GM19438 (cell line): ENCODE measurements around the gene ELFN2.
"Not testable (repeated sequence)": the region's sequence is repeated elsewhere in the genome, so short reads cannot be mapped to it uniquely, and the experiment has no call there.

Source experiments
- ATAC-seq: cut with Tn5 transposase; IDR thresholded peaks from one replicate; pipeline ENCODE4 v1.9.1; 2021; ENCODE audit warnings: low read depth; ENCODE audit not compliant: unreplicated experiment

ELFN2 gene

DNA sequence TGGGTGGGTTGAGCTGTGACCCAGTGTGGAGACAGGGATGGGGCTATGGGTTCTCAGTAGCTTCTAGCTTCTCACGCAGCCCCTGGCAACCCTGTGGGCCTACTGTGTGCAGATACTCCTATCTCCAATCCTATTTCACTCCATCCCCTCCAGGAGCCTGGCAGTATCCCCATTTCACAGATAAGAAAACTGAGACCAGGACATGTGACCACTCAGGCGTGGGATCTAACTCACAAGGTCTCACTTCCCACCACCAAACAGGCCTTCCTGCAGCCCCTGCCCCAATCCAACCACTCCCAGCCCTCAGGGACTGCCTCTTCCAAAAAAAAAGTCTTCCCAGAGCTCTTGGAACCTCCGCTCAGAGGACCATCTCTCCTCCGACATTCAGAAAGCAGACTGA is 15.6 kb downstream of the ELFN2 start:
- no peak for ATAC-seq

DNA sequence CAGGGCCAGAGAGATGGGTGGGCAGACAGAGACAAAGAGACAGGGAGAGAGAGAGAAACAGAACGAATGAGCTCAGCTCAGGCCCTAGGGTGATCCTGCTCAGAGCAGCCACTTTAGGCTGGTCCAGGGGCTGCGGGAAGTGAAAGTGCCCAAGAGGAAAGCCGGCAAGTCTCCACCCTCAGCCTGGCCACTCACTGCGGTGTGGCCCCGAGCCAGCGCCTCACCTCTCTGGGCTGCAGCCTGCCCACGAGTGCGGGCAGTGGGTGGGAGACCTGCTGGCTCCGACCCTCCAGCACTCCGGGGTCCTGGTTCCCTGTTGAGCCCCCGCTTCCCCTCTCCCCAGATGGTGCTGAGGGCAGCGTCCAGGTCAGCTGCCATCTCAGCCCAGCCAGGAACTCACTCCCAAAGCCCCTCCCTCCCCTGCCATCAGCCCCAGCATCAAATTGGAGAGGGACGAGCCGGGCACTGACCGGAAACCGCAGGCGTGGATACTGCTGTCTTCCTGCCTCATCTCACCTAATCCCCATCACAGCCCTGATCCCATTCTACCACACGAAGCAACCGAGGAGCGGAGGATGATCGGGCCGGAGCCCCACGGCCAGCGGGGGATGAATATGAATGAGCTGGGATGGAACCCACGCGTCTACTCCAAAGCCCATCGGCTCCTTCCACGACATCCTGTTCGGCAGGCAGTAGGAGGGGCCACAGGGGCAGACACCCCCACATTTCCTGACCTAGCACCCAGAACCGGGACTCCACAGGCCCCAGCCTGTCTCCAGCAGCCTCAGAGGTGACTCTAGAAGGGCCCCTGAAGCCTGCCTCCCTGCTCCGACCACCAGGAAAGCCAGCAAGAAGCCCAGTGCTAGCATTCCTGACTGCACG is 16.9 kb downstream of the ELFN2 start:
- no peak for ATAC-seq

DNA sequence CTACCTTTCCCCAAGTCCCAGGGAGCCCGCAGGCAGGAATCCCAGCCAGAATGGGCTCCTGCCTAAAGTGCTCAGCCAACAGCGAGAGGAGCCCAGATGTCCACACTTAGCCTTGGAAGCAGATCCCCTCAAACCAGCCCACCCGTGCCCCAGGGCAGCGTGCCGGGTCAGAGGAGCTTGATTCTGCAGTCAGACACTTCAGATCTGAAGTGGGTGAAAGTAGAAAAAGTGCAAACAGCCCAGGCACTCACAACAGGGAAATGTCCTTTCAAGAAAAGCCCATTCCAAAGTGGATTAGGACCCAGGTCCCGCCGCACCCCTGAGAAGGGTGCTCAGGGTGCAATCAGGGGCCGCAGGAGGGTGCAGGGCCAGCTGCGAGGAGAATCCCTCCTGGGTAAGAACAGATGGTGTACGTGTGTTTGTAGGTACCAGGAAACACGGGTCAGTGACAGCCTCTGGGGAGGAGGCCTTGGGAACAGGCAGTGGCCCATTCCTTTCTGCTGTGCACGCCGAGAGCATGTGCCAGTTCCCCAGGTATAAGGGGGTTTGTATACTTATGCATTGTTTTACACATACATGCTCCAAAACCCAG is 17.7 kb downstream of the ELFN2 start:
- ATAC-seq: no peak

DNA sequence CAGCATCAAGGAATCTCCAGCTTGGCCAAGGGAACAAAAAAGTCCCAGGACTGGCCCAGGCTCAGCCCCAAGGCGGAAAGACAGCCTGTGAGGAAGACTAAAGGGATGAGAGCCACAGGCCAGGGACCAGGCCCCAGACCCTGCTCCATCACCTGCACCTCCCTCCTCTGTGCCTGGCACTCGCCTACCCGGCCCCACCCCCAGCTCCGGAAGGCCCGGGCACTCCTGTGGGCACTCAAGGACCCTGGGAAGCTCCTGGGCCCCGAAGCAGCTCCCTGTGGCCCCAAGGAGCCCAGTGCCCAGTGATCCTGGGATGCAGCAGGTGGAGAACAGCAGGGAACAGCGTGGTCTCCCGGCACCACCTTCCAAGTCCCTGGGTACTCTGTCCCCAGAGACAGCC is 18.2 kb downstream of the ELFN2 start:
- no peak for ATAC-seq

DNA sequence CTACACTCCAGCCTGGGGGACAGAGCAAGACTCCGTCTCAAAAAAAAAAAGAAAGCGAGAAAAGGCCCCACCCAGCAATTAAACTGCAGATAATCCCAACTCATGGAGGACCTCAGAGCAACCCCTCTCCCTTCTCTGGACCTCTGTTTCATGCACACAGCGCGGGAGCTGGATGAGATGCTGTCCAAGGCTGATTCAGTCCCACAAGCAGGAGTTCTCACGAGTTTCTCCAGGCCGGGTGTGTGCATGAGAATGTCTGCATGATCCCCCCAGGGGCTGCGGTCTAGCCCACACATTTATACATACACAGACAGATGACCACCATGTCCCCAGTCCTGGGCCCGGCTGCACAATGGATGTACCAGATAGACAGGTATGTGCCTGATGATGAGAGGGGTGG is 19.4 kb downstream of the ELFN2 start:
- ATAC-seq: no peak

DNA sequence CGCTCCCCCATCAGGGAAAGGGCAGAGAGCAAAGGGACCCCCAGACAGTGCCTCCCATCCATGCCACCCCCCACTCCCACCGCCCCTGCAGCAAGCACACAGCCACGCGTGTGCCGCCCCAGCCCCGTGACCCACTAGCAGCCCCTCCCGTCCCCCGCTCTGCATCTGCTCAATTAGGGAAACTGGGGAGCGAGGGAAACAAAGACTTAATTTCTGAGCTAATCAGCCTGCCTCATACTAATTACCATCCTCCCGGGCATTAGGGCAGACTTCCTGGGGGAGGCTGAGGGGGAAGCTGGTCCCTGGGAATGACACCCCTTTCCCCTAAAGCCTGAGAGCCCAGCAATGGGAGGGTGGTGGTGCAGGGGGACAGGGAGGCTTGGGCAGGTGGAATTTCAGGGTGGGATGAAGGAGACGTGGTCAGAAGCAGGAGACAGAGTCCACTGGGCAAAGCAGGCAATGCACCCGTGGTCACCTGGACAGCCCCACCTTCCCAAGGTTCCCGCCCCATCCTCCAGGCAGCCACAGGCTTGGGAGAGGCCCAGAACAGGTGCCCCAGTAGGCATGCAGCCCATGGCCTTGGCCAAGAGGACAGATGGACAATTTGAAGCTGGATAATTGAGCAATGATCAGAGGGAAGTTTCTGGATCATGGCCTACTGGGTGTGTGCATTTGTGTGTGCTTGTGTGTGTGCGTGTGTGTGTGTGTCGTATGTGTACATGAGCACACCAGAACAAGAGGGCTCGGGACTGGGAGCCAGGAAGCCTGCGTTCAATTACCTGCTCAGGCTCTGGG is 20.6 kb downstream of the ELFN2 start:
- ATAC-seq: no peak

DNA sequence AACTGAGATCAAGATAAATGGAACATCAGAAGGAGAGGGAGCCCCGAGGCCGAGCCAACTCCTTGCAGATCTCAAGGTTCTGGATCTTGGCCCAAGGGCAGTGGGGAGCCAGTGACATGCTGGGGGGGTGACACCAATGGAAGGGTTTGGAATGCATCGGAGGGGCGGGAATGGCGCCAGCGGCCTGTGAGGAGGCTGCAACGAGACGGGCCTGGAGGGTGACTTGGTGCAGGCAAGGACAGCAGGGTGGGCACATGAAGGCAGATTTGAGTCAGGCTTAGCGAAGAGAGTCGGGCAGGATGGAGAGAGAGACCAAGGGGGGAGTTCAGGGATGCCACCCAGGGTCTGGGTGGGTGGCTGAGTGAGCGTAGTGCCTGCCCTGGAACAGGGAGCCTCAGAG is 23.2 kb downstream of the ELFN2 start:
- no peak for ATAC-seq

DNA sequence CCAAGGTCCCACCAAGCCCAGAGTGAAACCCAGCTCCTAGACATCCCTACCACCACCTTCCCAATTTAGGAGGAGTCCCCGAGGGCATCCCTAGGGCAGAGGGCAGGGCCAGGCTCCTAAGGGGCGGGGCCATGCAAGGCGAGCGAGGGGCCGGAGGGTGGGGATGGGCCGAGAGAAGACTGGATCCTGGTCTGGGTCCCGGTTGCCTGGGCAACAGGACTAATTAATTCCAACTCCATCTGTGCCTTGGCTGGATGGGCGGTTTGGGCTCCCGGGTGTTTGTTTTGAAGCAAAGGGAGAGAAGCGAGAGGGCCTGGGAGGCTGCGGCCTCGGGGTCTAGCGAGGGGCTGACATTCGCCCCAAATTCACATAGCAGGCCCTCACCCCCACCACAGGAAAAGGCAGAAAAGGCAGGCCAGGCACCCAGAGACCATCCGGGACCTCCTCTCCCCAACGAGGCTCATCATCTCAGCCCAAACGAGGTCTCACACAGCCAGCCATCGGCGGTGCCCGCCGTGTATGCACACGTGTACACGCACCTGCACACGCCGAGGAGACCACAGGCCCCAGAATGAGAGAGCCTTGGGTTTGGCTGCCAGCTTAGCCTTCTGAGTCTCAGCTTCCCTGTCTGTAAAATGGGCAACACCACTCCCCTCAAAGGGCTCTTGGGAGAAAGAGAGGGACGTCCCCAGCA is 23.9 kb downstream of the ELFN2 start:
- no peak for ATAC-seq

DNA sequence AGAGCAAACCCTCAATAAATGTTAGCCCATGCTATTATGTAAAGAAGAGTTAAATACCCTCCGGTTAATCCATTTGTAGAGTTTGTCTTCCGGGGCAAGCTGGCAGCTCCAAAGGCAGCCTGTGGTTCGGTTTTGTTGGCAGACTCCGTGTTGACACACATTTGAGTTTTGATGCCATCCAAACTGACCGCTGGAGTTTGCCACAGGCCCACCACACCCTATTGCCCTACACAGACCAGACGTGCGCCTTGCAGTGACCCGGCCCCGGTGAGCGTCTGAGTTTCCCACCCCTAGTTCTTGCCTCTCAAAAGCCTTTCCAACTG is 25.1 kb downstream of the ELFN2 start:
- no peak for ATAC-seq

DNA sequence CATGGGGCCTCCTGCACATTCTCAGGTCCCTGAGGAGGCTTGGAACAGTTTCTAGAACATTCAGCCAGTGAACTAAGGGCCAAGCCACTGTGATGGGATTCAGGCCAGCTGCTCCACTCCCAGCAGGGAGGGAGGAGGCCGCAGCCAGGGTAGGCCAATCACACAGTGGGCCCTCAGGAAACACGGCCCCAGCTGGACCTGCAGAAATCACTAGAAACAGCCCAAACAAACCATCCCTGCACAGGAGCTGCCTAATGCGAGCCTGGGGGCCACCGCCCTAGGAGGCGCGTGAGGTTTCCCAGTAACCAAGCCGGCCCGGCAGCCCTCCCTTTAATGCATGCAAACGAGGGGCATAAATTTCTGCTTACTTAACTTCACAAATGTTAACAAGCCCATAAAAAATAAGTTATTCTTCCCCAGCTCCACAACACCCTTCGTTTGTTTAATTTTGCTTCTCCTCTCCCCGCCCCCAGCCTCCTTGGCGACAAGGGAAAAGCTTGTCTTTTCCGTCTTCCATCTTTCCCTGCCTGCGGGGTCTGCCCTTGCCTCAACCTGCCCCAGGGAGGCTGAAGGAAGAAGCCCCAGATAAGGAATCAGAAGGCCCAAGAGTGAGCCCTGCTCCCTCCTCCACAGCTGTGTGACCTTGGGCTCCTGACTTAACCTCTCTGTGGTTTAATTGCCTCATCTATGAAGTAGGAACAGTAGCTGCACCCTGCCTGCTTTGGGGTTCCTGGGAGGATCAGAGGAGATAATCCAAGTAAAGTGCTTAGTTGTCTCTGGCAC is 25.7 kb downstream of the ELFN2 start:
- no peak for ATAC-seq

DNA sequence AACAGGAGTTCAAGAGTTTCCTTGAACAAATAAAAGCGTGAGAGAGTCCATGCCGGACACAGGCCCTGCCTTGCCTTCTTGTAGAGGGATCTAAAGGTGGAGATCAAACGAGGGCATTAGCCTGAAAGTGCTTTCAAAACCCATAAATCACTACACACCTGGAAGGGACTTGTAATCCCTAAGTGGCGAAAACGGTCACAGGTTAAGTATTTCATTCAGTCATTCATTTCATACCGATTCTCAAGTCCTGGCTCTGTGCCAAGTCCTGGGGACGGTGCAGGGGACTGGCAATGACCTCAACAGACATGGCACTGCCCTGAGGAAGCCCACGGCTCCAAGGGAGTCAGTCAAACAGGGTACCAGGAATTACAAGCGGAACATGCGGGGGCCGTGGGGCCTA is 26.6 kb downstream of the ELFN2 start:
- no peak for ATAC-seq

DNA sequence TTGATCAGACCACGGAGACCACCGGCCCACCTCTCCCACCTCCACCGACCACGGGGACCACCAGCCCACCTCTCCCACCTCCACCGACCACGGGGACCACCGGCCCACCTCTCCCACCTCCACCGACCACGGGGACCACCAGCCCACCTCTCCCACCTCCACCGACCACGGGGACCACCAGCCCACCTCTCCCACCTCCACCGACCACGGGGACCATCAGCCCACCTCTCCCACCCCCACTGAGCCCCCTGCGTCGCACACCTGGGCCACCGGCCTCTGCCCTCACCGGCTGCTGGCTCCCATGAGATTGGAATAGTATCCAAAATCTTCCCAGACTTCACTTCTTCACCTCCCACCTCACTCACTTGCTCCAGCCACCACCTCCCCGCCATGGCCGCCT is 27.8 kb downstream of the ELFN2 start:
- ATAC-seq: not testable (repeated sequence)

DNA sequence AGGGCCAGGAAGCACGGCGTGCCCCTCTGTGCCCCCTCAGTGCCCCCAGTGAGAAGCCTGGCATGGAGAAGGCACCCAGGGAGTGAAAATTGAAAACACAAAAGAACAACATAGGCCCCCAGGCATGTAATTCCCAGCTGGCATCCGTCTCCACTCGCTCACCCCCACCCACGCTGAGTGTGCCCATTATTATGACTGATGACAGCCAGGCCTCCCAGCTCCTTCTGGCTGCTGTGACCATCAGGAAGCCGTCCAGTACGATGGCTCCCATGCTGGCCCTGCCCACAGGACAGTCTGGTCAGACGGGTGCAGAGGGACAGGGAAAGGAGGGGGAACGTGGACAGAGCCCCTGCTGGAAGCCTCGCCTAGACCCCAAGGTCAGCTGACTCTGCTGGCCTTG is 30.1 kb downstream of the ELFN2 start:
- ATAC-seq: no peak

DNA sequence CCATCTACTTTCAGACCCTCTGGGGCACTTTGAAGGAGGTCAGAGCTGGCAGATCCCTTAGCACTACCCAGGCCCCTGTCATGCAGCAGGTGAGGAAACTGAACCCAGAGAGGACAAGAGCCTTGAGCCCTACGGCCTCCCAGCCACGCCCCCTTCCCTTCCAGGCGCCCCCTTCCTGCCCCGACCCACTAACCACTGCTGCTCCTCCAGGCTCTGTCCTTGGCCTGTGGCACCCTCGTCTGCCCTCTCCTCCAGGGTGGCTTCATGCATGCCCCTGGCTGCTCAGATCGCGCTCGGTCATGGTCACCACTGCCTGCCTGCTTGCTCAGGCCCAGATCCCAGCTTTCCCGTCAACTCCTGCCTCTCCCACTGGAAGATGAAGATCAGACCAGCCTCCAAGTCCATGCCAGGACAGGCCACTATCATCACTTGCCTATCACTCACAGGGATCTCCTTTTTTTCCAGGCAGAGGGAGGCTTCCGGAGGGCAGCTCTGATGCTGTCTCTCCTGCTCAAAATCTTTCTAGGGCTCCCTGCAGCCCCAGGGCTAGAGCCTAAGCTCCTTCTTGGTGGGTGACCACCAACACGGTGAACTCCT is 30.7 kb downstream of the ELFN2 start:
- ATAC-seq: no peak

DNA sequence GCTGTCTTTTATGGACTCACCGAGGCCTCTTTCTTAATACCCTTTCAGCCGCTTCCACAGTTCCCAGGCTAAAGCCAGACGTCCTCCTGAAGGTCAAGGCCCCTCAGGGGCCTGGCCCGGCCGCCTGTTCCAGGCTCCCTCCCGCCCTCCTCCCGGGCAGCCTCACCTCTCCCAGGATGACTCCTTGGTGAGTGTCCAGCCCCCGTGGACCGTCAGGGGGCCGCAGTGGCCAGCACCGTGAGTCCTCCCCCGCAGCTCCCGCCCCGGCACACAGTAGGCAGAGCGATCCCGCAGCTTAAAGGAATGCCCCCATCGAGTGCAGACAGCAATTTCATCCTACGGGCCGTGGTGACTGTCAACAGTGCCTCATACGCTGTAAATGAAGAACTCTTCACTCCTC is 32.9 kb downstream of the ELFN2 start:
- ATAC-seq: no peak

DNA sequence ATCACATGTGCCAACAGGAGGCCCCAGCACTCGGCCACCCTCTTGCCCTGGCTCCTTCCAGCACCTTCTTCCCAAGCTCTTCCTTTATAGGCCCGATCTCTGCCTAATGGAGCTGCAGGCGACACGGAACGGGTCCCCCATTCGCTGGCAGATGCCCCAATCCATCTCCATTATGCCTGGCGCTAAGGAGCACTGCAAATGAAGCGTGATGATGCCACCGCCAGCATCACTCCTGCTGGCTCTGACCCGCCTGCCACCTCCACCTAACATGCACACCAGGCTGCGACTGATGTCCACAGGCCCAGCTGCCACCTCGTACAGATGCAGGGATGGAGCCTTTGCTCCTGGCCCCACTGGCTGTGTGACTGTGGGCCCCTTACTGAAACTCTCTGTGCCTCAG is 33.5 kb downstream of the ELFN2 start:
- ATAC-seq: no peak

DNA sequence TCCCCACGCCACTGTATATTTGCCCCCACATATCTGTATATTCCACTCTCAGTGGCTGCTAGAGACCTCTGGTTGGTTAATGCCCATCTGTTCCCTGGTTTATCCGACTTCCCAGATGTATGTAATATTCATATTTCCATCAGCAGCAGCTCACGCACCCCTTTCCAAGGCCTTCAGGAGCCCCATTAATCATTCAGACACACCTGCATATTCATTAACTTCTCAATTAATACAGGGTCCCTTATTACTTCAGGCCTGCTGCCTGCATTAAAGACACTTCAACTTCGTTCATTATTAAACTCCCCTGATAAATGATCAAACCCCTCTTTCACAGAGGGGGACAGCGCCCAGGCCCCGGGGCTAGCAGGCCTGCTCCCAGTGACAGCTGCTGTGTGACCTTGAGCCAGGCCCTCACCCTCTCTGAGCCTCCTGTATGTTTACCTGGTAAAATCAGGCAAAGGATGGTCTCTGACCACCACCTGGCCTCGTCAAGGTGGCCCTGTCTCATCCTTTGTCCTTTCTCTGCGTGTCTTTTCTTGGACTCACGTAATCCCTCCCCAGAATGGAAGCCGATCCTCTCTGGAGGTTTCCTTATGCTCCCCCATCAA is 34.5 kb downstream of the ELFN2 start:
- ATAC-seq: no peak

DNA sequence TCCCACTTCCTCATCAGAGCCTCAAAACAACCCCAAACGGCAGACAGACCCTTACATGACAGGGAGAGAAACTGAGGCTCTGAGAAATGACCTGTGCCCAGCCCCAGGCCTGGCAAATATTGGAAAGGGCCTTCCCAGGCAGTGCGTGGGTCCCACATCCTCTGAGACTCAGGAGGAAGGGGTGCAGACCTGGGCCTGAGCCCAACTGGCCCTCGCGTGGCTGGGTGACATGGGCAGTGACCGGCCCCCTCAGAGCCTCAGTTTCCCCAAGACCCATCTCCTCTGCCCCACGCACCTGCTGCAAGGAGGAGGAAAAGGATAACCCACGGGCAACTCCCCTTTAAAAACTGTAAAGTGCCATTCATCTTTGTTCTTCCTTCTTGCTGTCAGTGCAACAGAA is 35.6 kb downstream of the ELFN2 start:
- no peak for ATAC-seq

DNA sequence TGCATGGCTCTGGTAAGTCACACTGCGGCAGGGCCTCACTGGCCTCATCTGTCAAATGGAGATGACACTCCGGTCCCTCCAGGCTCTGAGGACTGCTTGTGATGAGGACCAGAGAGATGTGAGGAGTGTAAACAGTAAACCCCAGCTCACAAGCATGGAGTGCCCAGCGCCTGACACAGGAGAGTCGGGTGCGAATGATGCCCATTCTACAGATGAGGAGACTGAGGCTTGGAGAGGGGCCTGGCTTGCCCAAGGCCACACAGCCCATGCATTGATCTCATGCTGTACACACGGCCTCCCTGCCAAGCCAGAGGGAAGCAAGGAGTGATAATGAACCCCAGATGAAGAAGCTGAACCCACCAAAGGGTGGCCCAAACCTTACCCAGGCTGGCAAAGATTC is 37.2 kb downstream of the ELFN2 start:
- ATAC-seq: no peak

DNA sequence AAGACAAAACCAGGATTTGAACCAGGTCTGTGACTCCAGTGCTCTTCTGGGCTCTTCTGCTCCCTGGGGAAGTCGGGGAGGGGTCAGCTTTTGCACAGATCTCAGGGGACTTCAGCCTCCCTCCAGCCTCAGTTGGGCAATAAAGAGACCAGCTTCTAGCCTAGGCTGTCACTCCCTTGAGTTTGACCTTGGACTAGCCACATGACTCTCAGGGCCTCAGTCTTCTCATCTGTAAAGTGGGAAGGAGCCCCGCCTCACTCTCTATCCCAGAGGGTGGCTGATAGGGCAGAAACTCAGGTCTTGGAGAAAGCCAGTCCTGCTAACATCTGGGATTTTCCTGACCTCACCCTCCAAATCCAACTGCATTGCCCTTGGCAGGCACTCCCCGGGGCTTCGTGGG is 38.7 kb downstream of the ELFN2 start:
- ATAC-seq: no peak
